ENCODE results near the gene IL19.

Gene IL19

GRCh38 chr1:206801467-206801866, 30.9 kb downstream of the IL19 start:
- Histone ChIP-seq H4K20me1 (ENCODE audit: insufficient read depth, low read length) (no peaks in the 10 kb centered on the region), H3K27me3 (ENCODE audit: insufficient read depth, low read length) (no peaks in the 10 kb centered on the region), H3K4me1 (ENCODE audit: insufficient read depth, low read length, severe bottlenecking) (peaks cover 8% of the 10 kb centered on the region), H3K36me3 (ENCODE audit: insufficient read depth, low read length) (no peaks in the 10 kb centered on the region), H3K27ac (ENCODE audit: low read depth, low read length, poor library complexity, severe bottlenecking) (no peak overlapping the region), H3K4me3 (ENCODE audit: low read depth, low read length, poor library complexity, severe bottlenecking) (no peak overlapping the region), H3F3A (ENCODE audit: insufficient read depth, low read length) (no peaks in the 10 kb centered on the region), H3K9ac (ENCODE audit: low read length) (no peak overlapping the region), H3K79me2 (ENCODE audit: insufficient read depth, low read length) (no peaks in the 10 kb centered on the region), H3K9me2 (ENCODE audit: low read depth, low read length) (no peaks in the 10 kb centered on the region), H3K9me3 (ENCODE audit: low read length) (no peaks in the 10 kb centered on the region), H3K4me2 (ENCODE audit: low read length) (no peak overlapping the region), H2AFZ (ENCODE audit: low read length) (no peak overlapping the region)
- TF ChIP-seq EZH2 (IDR thresholded peaks at IDR 0.05; ENCODE audit: borderline replicate concordance, low read length), result no peak
- TF ChIP-seq CTCF (IDR thresholded peaks at IDR 0.05; ENCODE audit: low read length), result peak; percentile 37

DNA sequence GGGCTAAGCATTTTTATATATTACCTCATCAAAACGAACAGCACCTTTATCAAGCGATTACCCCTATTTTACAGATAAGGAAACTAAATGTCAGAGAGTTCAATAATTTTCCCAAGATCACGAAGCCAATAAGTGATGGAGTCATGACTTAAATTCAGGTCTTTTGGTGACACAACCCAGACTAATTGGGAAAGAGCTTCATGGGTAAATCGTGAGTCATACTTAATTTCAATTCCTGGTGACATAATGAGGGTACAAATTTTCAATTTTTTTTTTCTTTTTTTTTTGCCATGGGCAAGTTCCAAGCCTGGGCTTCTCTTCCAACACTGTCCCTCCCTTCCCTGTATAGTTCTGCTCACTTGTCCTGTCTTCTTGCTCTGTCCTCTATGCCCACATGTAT, 31.8 kb downstream of the IL19 start:
- H2AFZ ChIP-seq (ENCODE audit: low read length), result no peak overlapping the region
- no peaks in the 10 kb centered on the region for H3K27me3 ChIP-seq (ENCODE audit: insufficient read depth, low read length)
- no peaks in the 10 kb centered on the region for H4K20me1 ChIP-seq (ENCODE audit: insufficient read depth, low read length)
- H3K36me3 ChIP-seq (ENCODE audit: insufficient read depth, low read length), result no peaks in the 10 kb centered on the region
- no peaks in the 10 kb centered on the region for H3K9me3 ChIP-seq (ENCODE audit: low read length)
- no peak overlapping the region for H3K4me2 ChIP-seq (ENCODE audit: low read length)
- no peak overlapping the region for H3K9ac ChIP-seq (ENCODE audit: low read length)
- H3K27ac ChIP-seq (ENCODE audit: low read depth, low read length, poor library complexity, severe bottlenecking), result no peak overlapping the region
- no peaks in the 10 kb centered on the region for H3F3A ChIP-seq (ENCODE audit: insufficient read depth, low read length)
- H3K4me3 ChIP-seq (ENCODE audit: low read depth, low read length, poor library complexity, severe bottlenecking), result no peak overlapping the region
- peaks cover 8% of the 10 kb centered on the region for H3K4me1 ChIP-seq (ENCODE audit: insufficient read depth, low read length, severe bottlenecking)
- TF ChIP-seq EZH2 (IDR thresholded peaks at IDR 0.05; ENCODE audit: borderline replicate concordance, low read length) (no peak), CTCF (IDR thresholded peaks at IDR 0.05; ENCODE audit: low read length) (no peak)
- no peaks in the 10 kb centered on the region for H3K9me2 ChIP-seq (ENCODE audit: low read depth, low read length)
- no peaks in the 10 kb centered on the region for H3K79me2 ChIP-seq (ENCODE audit: insufficient read depth, low read length)

GRCh38 chr1:206803221-206803730, 32.7 kb downstream of the IL19 start:
- Histone ChIP-seq H3K9ac (ENCODE audit: low read length) (no peak overlapping the region), H3K27ac (ENCODE audit: low read depth, low read length, poor library complexity, severe bottlenecking) (no peak overlapping the region)

More at GRCh38 chr1:206803221-206803730, 32.7 kb downstream of the IL19 start:
- H3K4me3 ChIP-seq (ENCODE audit: low read depth, low read length, poor library complexity, severe bottlenecking), result no peak overlapping the region
- H2AFZ ChIP-seq (ENCODE audit: low read length), result no peak overlapping the region
- peaks cover 8% of the 10 kb centered on the region for H3K4me1 ChIP-seq (ENCODE audit: insufficient read depth, low read length, severe bottlenecking)
- no peaks in the 10 kb centered on the region for H3K9me2 ChIP-seq (ENCODE audit: low read depth, low read length)
- no peaks in the 10 kb centered on the region for H4K20me1 ChIP-seq (ENCODE audit: insufficient read depth, low read length)
- H3F3A ChIP-seq (ENCODE audit: insufficient read depth, low read length), result no peaks in the 10 kb centered on the region
- no peaks in the 10 kb centered on the region for H3K36me3 ChIP-seq (ENCODE audit: insufficient read depth, low read length)
- H3K79me2 ChIP-seq (ENCODE audit: insufficient read depth, low read length), result no peaks in the 10 kb centered on the region
- H3K9me3 ChIP-seq (ENCODE audit: low read length), result no peaks in the 10 kb centered on the region
- no peaks in the 10 kb centered on the region for H3K27me3 ChIP-seq (ENCODE audit: insufficient read depth, low read length)
- no peak overlapping the region; the same call in 1 of the 2 replicates for H3K4me2 ChIP-seq (ENCODE audit: low read length)
- TF ChIP-seq CTCF (IDR thresholded peaks at IDR 0.05; ENCODE audit: low read length), result no peak
- TF ChIP-seq EZH2 (IDR thresholded peaks at IDR 0.05; ENCODE audit: borderline replicate concordance, low read length), result no peak
